Trophoblast cell (in vitro differentiated cells and primary cell): ENCODE measurements around the gene MTUS2.

Experiments used
- DNase-seq, 2 donors: peaks; one replicate each; pipeline ENCODE4 v3.0.0-alpha.2; 2016
- H2AFZ ChIP-seq: 2 replicates; pipeline ENCODE4 v1.6.1; 2013; ENCODE audit warnings: low read length, moderate library complexity, mild to moderate bottlenecking; ENCODE audit not compliant: insufficient read depth, poor library complexity
- H2AK5ac ChIP-seq: 2 replicates; pipeline ENCODE4 v1.6.1; 2013; ENCODE audit warnings: mild to moderate bottlenecking, low read length
- H2BK120ac ChIP-seq: 2 replicates; pipeline ENCODE4 v1.6.1; 2013; ENCODE audit warnings: low read length, mild to moderate bottlenecking, moderate library complexity; ENCODE audit not compliant: insufficient read depth, poor library complexity
- H2BK12ac ChIP-seq: 2 replicates; pipeline ENCODE4 v1.6.1; 2013; ENCODE audit warnings: mild to moderate bottlenecking, low read length, moderate library complexity
- H2BK5ac ChIP-seq: 2 replicates; pipeline ENCODE4 v1.6.1; 2013; ENCODE audit warnings: low read length, low read depth, moderate library complexity, mild to moderate bottlenecking; ENCODE audit not compliant: poor library complexity
- H3K14ac ChIP-seq: 2 replicates; pipeline ENCODE4 v1.6.1; 2013; ENCODE audit warnings: mild to moderate bottlenecking, low read length
- H3K18ac ChIP-seq: 2 replicates; pipeline ENCODE4 v1.6.1; 2013; ENCODE audit warnings: mild to moderate bottlenecking, low read length
- H3K23ac ChIP-seq: 2 replicates; pipeline ENCODE4 v1.6.1; 2013; ENCODE audit warnings: low read length
- H3K27ac ChIP-seq: 2 replicates; pipeline ENCODE4 v1.5.1; 2013; ENCODE audit warnings: low read depth, mild to moderate bottlenecking, inconsistent platforms, low read length, moderate library complexity
- H3K27me3 ChIP-seq: 2 replicates; pipeline ENCODE4 v1.6.1; 2013; ENCODE audit warnings: inconsistent platforms, mild to moderate bottlenecking, low read length, moderate library complexity; ENCODE audit not compliant: insufficient read depth
- H3K36me3 ChIP-seq, 2 experiments: 1 replicate in 1 of 2; 2 replicates in 1 of 2; pipeline ENCODE4 v1.6.1; 2013; ENCODE audit warnings: low read length in 2 of 2, mild to moderate bottlenecking in 2 of 2, moderate library complexity in 1 of 2; ENCODE audit not compliant: insufficient read depth in 2 of 2, control insufficient read depth in 1 of 2
- H3K4ac ChIP-seq: 2 replicates; pipeline ENCODE4 v1.6.1; 2013; ENCODE audit warnings: low read depth, mild to moderate bottlenecking, low read length, moderate library complexity
- H3K4me1 ChIP-seq, 2 experiments: 1 replicate in 1 of 2; 2 replicates in 1 of 2; pipeline ENCODE4 v1.6.1; 2013; ENCODE audit warnings: low read length in 2 of 2, mild to moderate bottlenecking in 2 of 2, moderate library complexity in 1 of 2; ENCODE audit not compliant: insufficient read depth in 2 of 2, control insufficient read depth in 1 of 2
- H3K4me2 ChIP-seq: 2 replicates; pipeline ENCODE4 v1.6.1; 2013; ENCODE audit warnings: inconsistent platforms, mild to moderate bottlenecking, low read length, moderate library complexity
- H3K4me3 ChIP-seq: 2 replicates; pipeline ENCODE4 v1.5.1; 2013; ENCODE audit warnings: mild to moderate bottlenecking, low read depth, low read length, inconsistent platforms
- H3K79me1 ChIP-seq: one replicate; pipeline ENCODE4 v1.6.1; 2013; ENCODE audit warnings: low read length
- H3K79me2 ChIP-seq: 2 replicates; pipeline ENCODE4 v1.6.1; 2013; ENCODE audit warnings: low read length, mild to moderate bottlenecking; ENCODE audit not compliant: control insufficient read depth, insufficient read depth, poor library complexity
- H3K9ac ChIP-seq: 2 replicates; pipeline ENCODE4 v1.6.1; 2013; ENCODE audit warnings: mild to moderate bottlenecking, low read length
- H3K9me3 ChIP-seq: 2 replicates; pipeline ENCODE4 v1.6.1; 2013; ENCODE audit warnings: low read depth, mild to moderate bottlenecking, control low read depth, inconsistent platforms, low read length; ENCODE audit not compliant: insufficient read depth
- H4K12ac ChIP-seq: 2 replicates; pipeline ENCODE4 v1.6.1; 2013; ENCODE audit warnings: low read depth, mild to moderate bottlenecking, low read length, moderate library complexity
- H4K8ac ChIP-seq: 2 replicates; pipeline ENCODE4 v1.6.1; 2013; ENCODE audit warnings: low read depth, mild to moderate bottlenecking, low read length, moderate library complexity
- H4K91ac ChIP-seq: one replicate; pipeline ENCODE4 v1.6.1; 2013; ENCODE audit warnings: low read depth, mild to moderate bottlenecking, low read length, moderate library complexity
- WGBS: extraction: QIAGEN DNeasy Blood & Tissue Kit; methylation state at CpG from one replicate; pipeline ENCODE4 v1.1.7; 2013; ENCODE audit warnings: missing lambda C conversion rate; ENCODE audit not compliant: insufficient read length, insufficient coverage; ENCODE audit errors: extremely low coverage; 5-methylcytosine and 5-hydroxymethylcytosine counted together

Gene MTUS2

GRCh38 chr13:29359181-29359580 is 539.0 kb downstream of the MTUS2 start:
- no peak overlapping the region for H2BK5ac ChIP-seq
- WGBS: no CpG with 5 or more reads among the region's 19 CpGs

GRCh38 chr13:29361716-29362115 is 541.6 kb downstream of the MTUS2 start:
- H2BK12ac ChIP-seq: no peak overlapping the region
- DNase-seq: peak; percentile 19 to 70
- WGBS: no CpG with 5 or more reads among the region's 3 CpGs
- H3K4me2 ChIP-seq: no peak overlapping the region
- H3K79me1 ChIP-seq: no peaks in the 10 kb centered on the region
- no peak overlapping the region for H3K9ac ChIP-seq
- H3K4me3 ChIP-seq: no peak overlapping the region
- no peak overlapping the region for H3K14ac ChIP-seq
- H3K9me3 ChIP-seq: no peaks in the 10 kb centered on the region
- no peak overlapping the region for H2BK120ac ChIP-seq
- no peak overlapping the region for H4K8ac ChIP-seq
- H3K4me1 ChIP-seq: no peaks in the 10 kb centered on the region
- H4K91ac ChIP-seq: no peak overlapping the region
- H3K27me3 ChIP-seq: no peaks in the 10 kb centered on the region
- H3K36me3 ChIP-seq: no peaks in the 10 kb centered on the region
- H3K23ac ChIP-seq: no peak overlapping the region
- no peak overlapping the region for H3K4ac ChIP-seq
- H2AK5ac ChIP-seq: no peak overlapping the region
- H3K27ac ChIP-seq: no peak overlapping the region
- H4K12ac ChIP-seq: no peak overlapping the region
- H3K18ac ChIP-seq: no peak overlapping the region
- H2AFZ ChIP-seq: no peak overlapping the region
- H2BK5ac ChIP-seq: no peak overlapping the region
- H3K79me2 ChIP-seq: no peaks in the 10 kb centered on the region

More at GRCh38 chr13:29359181-29359580, 539.0 kb downstream of the MTUS2 start:
- Histone ChIP-seq H3K27me3 (no peaks in the 10 kb centered on the region), H2BK12ac (no peak overlapping the region), H2AK5ac (no peak overlapping the region), H2BK120ac (no peak overlapping the region), H3K18ac (no peak overlapping the region), H3K4me1 (peaks cover 0 to 8% of the 10 kb centered on the region in 2 experiments), H4K8ac (no peak overlapping the region), H3K79me1 (no peaks in the 10 kb centered on the region), H4K91ac (no peak overlapping the region), H3K9ac (no peak overlapping the region), H3K9me3 (peaks cover 1% of the 10 kb centered on the region), H3K4ac (no peak overlapping the region), H3K4me2 (no peak overlapping the region), H3K36me3 (no peaks in the 10 kb centered on the region), H2AFZ (no peak overlapping the region), H3K27ac (no peak overlapping the region), H3K14ac (no peak overlapping the region), H3K23ac (no peak overlapping the region), H3K79me2 (no peaks in the 10 kb centered on the region), H4K12ac (no peak overlapping the region), H3K4me3 (no peak overlapping the region)
- DNase-seq: peak; percentile 33 to 60

- H3K79me1 ChIP-seq: no peaks in the 10 kb centered on the region
- H3K27ac ChIP-seq: no peak overlapping the region
- H3K14ac ChIP-seq: no peak overlapping the region
- no CpG with 5 or more reads among the region's 6 CpGs for WGBS
- no peaks in the 10 kb centered on the region for H3K4me1 ChIP-seq
- DNase-seq: peak; percentile 10 to 75
- H4K12ac ChIP-seq: no peak overlapping the region
- H3K79me2 ChIP-seq: no peaks in the 10 kb centered on the region
- H3K9me3 ChIP-seq: peaks cover 2% of the 10 kb centered on the region
- no peak overlapping the region for H3K18ac ChIP-seq
- no peak overlapping the region for H2AFZ ChIP-seq
- H3K4ac ChIP-seq: no peak overlapping the region
- H3K23ac ChIP-seq: no peak overlapping the region
- H3K4me3 ChIP-seq: no peak overlapping the region
- H3K36me3 ChIP-seq: no peaks in the 10 kb centered on the region
- H2BK12ac ChIP-seq: no peak overlapping the region
- no peak overlapping the region for H4K8ac ChIP-seq
- no peak overlapping the region for H3K9ac ChIP-seq
- H3K27me3 ChIP-seq: no peaks in the 10 kb centered on the region
- no peak overlapping the region for H4K91ac ChIP-seq
- no peak overlapping the region for H2BK5ac ChIP-seq
- no peak overlapping the region for H3K4me2 ChIP-seq
- no peak overlapping the region for H2BK120ac ChIP-seq
- no peak overlapping the region for H2AK5ac ChIP-seq
These were observed 542.9 kb downstream of the MTUS2 start for GRCh38 chr13:29362849-29363604.

DNA sequence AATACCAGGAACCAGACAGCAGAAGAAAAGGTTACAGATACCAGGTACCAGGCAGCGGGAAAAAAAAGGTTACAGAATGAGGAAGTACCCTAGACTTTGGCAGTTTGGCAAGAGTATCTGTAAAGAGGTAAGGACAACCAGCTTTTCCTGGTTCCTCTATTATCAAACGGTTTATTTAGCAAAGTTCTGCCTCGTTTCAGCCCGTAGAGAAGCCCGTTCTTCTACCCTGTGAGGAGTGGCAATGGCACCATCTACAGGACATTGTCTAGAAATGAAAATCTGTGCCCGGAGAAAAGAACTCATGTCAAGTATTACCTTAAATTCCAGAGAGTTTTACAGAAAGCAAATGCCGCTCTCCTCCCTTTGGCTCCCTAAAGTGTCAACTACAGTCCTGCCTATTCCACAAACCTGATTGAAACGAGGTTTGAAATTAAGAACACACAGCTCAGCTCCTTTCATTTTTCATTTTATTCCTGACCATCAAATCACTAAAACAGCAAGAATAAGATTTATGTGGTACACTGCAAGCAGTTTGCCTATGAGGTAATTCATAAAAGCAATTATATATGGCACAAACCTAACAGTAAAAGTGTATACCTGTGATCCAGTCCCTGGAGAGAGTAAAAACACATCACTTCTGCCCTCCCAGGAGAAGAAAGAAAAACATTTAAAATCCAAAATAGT is 549.1 kb downstream of the MTUS2 start:
- H3K4ac ChIP-seq: no peak overlapping the region

More for the DNA sequence above, 549.1 kb downstream of the MTUS2 start:
- WGBS: no CpG with 5 or more reads among the region's 8 CpGs
- no peak overlapping the region for H3K4me2 ChIP-seq
- no peak overlapping the region for H3K4me3 ChIP-seq
- no peak overlapping the region for H2AFZ ChIP-seq
- H3K4me1 ChIP-seq: no peaks in the 10 kb centered on the region
- H3K27ac ChIP-seq: no peak overlapping the region
- H3K23ac ChIP-seq: no peak overlapping the region
- H3K18ac ChIP-seq: no peak overlapping the region
- H2AK5ac ChIP-seq: no peak overlapping the region
- H3K27me3 ChIP-seq: no peaks in the 10 kb centered on the region
- H4K8ac ChIP-seq: no peak overlapping the region
- no peak overlapping the region for H2BK5ac ChIP-seq
- no peak overlapping the region for H2BK120ac ChIP-seq
- H4K12ac ChIP-seq: no peak overlapping the region
- peak; percentile 22 to 84 for DNase-seq
- H3K14ac ChIP-seq: no peak overlapping the region
- no peak overlapping the region for H2BK12ac ChIP-seq
- H4K91ac ChIP-seq: no peak overlapping the region
- H3K9me3 ChIP-seq: peaks cover 2% of the 10 kb centered on the region
- H3K79me1 ChIP-seq: no peaks in the 10 kb centered on the region
- no peak overlapping the region for H3K9ac ChIP-seq
- no peaks in the 10 kb centered on the region for H3K79me2 ChIP-seq
- no peaks in the 10 kb centered on the region for H3K36me3 ChIP-seq
